Activated CD4-positive, alpha-beta T cell treated with anti-CD3 and anti-CD28 coated beads for 24 hours (primary cell): ENCODE measurements around the gene ZRANB2.

Experiments used
- DNase-seq, 2 donors: peaks; one replicate each; pipeline ENCODE4 v3.0.0-alpha.2; 2020; ENCODE audit warnings: low read depth in 2 of 2

Gene ZRANB2

GRCh38 chr1:71068325-71069240 lies 12.3 kb downstream of the ZRANB2 start:
- DNase-seq, result no peak

- no peak for DNase-seq
These were observed 26.0 kb downstream of the ZRANB2 start for GRCh38 chr1:71054791-71055190.

- DNase-seq, result no peak
These were observed 26.5 kb downstream of the ZRANB2 start for GRCh38 chr1:71054281-71054731.

- DNase-seq, result no peak
These were observed 27.1 kb downstream of the ZRANB2 start for GRCh38 chr1:71053758-71054157.

- no peak for DNase-seq
These were observed 27.7 kb downstream of the ZRANB2 start for GRCh38 chr1:71053146-71053545.

GRCh38 chr1:71049951-71050598 lies 30.8 kb downstream of the ZRANB2 start:
- no peak for DNase-seq

- DNase-seq, result peak in 1 of 2 donors; percentile 34
These were observed 32.9 kb downstream of the ZRANB2 start, which contains the start of gene PTGER3 for GRCh38 chr1:71047635-71048607. TSS of gene PTGER3 (minus strand) at chr1:71047816. CDS start at chr1:71047577, 239 bp downstream.

GRCh38 chr1:71046891-71047634 lies 33.8 kb downstream of the ZRANB2 start:
- no peak for DNase-seq

- DNase-seq, result no peak
These were observed 35.3 kb downstream of the ZRANB2 start for GRCh38 chr1:71045463-71046028.

GRCh38 chr1:71044833-71045232 lies 36.0 kb downstream of the ZRANB2 start:
- no peak for DNase-seq

- no peak for DNase-seq
These were observed 37.8 kb downstream of the ZRANB2 start for GRCh38 chr1:71043065-71043464.

GRCh38 chr1:71041806-71042205 lies 39.0 kb downstream of the ZRANB2 start:
- no peak for DNase-seq

- DNase-seq, result no peak
These were observed 41.1 kb downstream of the ZRANB2 start for GRCh38 chr1:71039661-71040262.

GRCh38 chr1:71038942-71039341 lies 41.9 kb downstream of the ZRANB2 start:
- DNase-seq, result no peak

GRCh38 chr1:71037829-71038620 lies 42.8 kb downstream of the ZRANB2 start:
- no peak for DNase-seq

- no peak for DNase-seq
These were observed 43.8 kb downstream of the ZRANB2 start for GRCh38 chr1:71037066-71037465.

GRCh38 chr1:71033136-71033535 lies 47.7 kb downstream of the ZRANB2 start:
- no peak for DNase-seq

- no peak for DNase-seq
These were observed 49.4 kb downstream of the ZRANB2 start for GRCh38 chr1:71031426-71031825.

- DNase-seq, result no peak
These were observed 50.8 kb downstream of the ZRANB2 start for GRCh38 chr1:71030026-71030425.
